ENCODE measurements around the gene ABI2. TPM values are rescaled to one million over a fixed set of nuclear protein-coding genes. Genes with fewer than 3 reads are reported as not detected.
A peak's percentile ranks its signal among the peaks of the same experiment; 100 is the strongest.

The ABI2 gene
- 56.4 TPM for polyA plus RNA-seq (2013, experiment 1 of 2)
- 63.6 TPM for polyA plus RNA-seq (2013, experiment 2 of 2)

DNA sequence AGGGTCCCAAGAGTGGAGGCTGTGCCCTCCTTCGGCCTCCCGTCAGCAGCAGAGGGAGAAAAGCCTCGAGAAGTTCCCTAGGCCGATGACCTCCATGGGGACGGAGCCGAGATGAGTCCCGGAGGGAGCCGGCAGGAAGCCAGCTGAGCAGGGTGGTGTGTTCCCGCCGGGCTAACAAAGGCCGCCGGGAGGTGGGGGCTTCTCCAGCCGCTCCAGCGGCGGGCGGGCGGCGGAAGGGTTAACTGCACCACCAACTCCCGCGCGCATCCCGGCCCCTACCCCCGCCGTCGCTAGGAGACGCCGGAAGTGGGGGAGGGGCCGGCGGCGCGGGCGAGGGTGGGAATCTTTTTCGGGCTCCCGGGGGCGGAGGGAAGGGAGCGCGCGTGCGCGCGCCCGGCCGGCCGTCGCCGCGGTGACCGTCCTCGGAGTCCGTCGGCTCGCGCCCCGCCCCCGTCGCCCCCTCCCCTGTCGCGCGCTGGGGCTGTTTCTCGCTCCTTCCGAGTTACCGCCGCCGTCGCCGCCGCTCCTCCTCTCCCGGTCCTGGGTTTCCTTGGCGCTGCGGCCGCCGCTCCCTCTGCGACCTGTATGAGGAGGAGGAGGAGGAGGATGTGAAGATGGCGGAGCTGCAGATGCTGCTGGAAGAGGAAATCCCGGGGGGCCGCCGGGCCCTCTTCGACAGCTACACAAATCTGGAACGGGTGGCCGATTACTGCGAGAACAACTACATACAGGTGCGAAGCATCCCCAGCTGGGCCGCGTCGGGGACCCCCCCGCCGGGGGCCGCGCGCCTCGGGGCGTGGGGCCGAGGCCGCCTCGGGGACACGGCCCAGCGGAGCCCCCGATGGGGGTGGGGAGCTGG, at the start of gene ABI2:
Gene ABI2, plus strand, starts transcription at position 494 of the 859 bp plus-strand sequence. Its CDS starts 121 bp downstream, at position 615.
- Histone ChIP-seq H3K4ac (ENCODE audit: low read depth, low read length) (peak within 1 kb of the TSS; percentile 92), H3K79me1 (ENCODE audit: low read length) (no peaks in the 10 kb centered on the region), H2AK5ac (ENCODE audit: low read length) (no peak within 1 kb of the TSS), H2BK15ac (replicated peaks; ENCODE audit: low read depth) (no peak within 1 kb of the TSS), H3K4me3 (ENCODE audit: low read length) (peak within 1 kb of the TSS; percentile 90), H3K9ac (ENCODE audit: low read length) (peak within 1 kb of the TSS; percentile 91), H3K23ac (ENCODE audit: low read length) (peak within 1 kb of the TSS; percentile 51), H2BK5ac (ENCODE audit: low read length) (peak within 1 kb of the TSS; percentile 91), H3K36me3 (ENCODE audit: control insufficient read depth, insufficient read depth, low read length) (no peaks in the 10 kb centered on the region), H3K79me2 (ENCODE audit: control insufficient read depth, insufficient read depth, low read length) (peaks cover 32% of the 10 kb centered on the region), H2BK120ac (ENCODE audit: low read depth, low read length) (peak within 1 kb of the TSS; percentile 80), H4K5ac (ENCODE audit: low read length) (no peak within 1 kb of the TSS), H3K18ac (ENCODE audit: low read length) (peak within 1 kb of the TSS; percentile 81), H3K27me3 (ENCODE audit: insufficient read depth, low read length, poor library complexity) (no peaks in the 10 kb centered on the region), H3K56ac (ENCODE audit: low read length) (peak within 1 kb of the TSS; percentile 95), H3K4me1 (ENCODE audit: control insufficient read depth, low read depth, low read length) (no peaks in the 10 kb centered on the region), H3K4me2 (ENCODE audit: low read length) (peak within 1 kb of the TSS; percentile 84), H3K27ac (ENCODE audit: low read depth, low read length) (peak within 1 kb of the TSS; percentile 99), H4K8ac (ENCODE audit: low read depth, low read length) (peak within 1 kb of the TSS; percentile 30)
- DNase-seq = peak; percentile 98
- WGBS (ENCODE audit: extremely low coverage, insufficient coverage, low lambda C conversion rate) = no CpG with 5 or more reads among the region's 98 CpGs

GRCh38 chr2:203279288-203279687, 48.9 kb upstream of the ABI2 start:
- H2BK120ac ChIP-seq (ENCODE audit: low read depth, low read length) = no peak overlapping the region

DNA sequence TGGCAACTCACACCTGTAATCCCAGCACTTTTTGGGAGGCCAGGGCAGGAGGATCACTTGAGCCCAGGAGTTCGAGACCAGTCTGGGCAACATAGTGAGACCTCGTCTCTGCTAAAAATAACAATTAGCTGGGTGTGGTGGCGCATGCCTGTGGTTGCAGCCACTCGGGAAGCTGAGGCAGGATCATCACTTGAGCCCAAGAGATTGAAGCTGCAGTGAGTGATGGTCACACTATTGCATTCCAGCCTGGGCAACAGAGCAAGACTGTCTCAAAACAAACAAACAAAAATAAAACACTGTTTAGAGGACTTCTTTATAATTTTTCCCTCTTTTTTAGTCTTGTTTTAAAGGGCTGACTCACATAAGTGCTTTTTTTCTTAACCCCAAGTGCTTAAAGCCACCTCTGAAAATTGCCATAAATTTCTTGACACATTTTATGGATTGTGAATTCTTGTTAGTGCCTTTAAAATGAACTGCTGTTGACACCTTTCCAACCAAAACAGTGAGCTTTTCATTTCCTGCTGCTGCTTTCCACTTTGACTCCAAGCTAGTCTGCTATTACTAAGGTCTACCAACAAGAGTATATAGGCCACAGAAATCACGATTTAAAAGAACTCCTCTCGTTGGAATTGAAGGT, 47.6 kb upstream of the ABI2 start:
- H3K23ac ChIP-seq (ENCODE audit: low read length) = no peak overlapping the region
- no peaks in the 10 kb centered on the region for H3K4me1 ChIP-seq (ENCODE audit: control insufficient read depth, low read depth, low read length)
- H2BK5ac ChIP-seq (ENCODE audit: low read length) = no peak overlapping the region
- no peak overlapping the region for H3K9ac ChIP-seq (ENCODE audit: low read length)
- no peak overlapping the region for H4K5ac ChIP-seq (ENCODE audit: low read length)
- H2BK15ac ChIP-seq (replicated peaks; ENCODE audit: low read depth) = no peak overlapping the region
- H3K4ac ChIP-seq (ENCODE audit: low read depth, low read length) = no peak overlapping the region
- no peaks in the 10 kb centered on the region for H3K79me2 ChIP-seq (ENCODE audit: control insufficient read depth, insufficient read depth, low read length)
- H4K8ac ChIP-seq (ENCODE audit: low read depth, low read length) = no peak overlapping the region
- H3K4me3 ChIP-seq (ENCODE audit: low read length) = no peak overlapping the region
- H3K18ac ChIP-seq (ENCODE audit: low read length) = no peak overlapping the region
- no peak for DNase-seq
- peaks cover 1% of the 10 kb centered on the region for H3K36me3 ChIP-seq (ENCODE audit: control insufficient read depth, insufficient read depth, low read length)
- no peak overlapping the region for H3K27ac ChIP-seq (ENCODE audit: low read depth, low read length)
- no peaks in the 10 kb centered on the region for H3K27me3 ChIP-seq (ENCODE audit: insufficient read depth, low read length, poor library complexity)
- H3K4me2 ChIP-seq (ENCODE audit: low read length) = no peak overlapping the region
- no peak overlapping the region for H3K56ac ChIP-seq (ENCODE audit: low read length)
- H2BK120ac ChIP-seq (ENCODE audit: low read depth, low read length) = no peak overlapping the region
- WGBS (ENCODE audit: extremely low coverage, insufficient coverage, low lambda C conversion rate) = no CpG with 5 or more reads among the region's 6 CpGs
- no peaks in the 10 kb centered on the region for H3K79me1 ChIP-seq (ENCODE audit: low read length)
- no peak overlapping the region for H2AK5ac ChIP-seq (ENCODE audit: low read length)

More at GRCh38 chr2:203279288-203279687, 48.9 kb upstream of the ABI2 start:
- Histone ChIP-seq H3K18ac (ENCODE audit: low read length) (no peak overlapping the region), H3K4me1 (ENCODE audit: control insufficient read depth, low read depth, low read length) (no peaks in the 10 kb centered on the region), H3K79me1 (ENCODE audit: low read length) (no peaks in the 10 kb centered on the region), H3K36me3 (ENCODE audit: control insufficient read depth, insufficient read depth, low read length) (peaks cover 1% of the 10 kb centered on the region), H2BK5ac (ENCODE audit: low read length) (no peak overlapping the region), H3K4me3 (ENCODE audit: low read length) (no peak overlapping the region), H3K4me2 (ENCODE audit: low read length) (no peak overlapping the region), H3K56ac (ENCODE audit: low read length) (no peak overlapping the region), H3K27me3 (ENCODE audit: insufficient read depth, low read length, poor library complexity) (no peaks in the 10 kb centered on the region), H3K4ac (ENCODE audit: low read depth, low read length) (no peak overlapping the region), H2AK5ac (ENCODE audit: low read length) (no peak overlapping the region), H3K9ac (ENCODE audit: low read length) (no peak overlapping the region), H2BK15ac (replicated peaks; ENCODE audit: low read depth) (no peak overlapping the region), H3K23ac (ENCODE audit: low read length) (no peak overlapping the region), H4K5ac (ENCODE audit: low read length) (no peak overlapping the region), H3K27ac (ENCODE audit: low read depth, low read length) (no peak overlapping the region), H3K79me2 (ENCODE audit: control insufficient read depth, insufficient read depth, low read length) (no peaks in the 10 kb centered on the region), H4K8ac (ENCODE audit: low read depth, low read length) (no peak overlapping the region)
- peak; percentile 7 for DNase-seq

DNA sequence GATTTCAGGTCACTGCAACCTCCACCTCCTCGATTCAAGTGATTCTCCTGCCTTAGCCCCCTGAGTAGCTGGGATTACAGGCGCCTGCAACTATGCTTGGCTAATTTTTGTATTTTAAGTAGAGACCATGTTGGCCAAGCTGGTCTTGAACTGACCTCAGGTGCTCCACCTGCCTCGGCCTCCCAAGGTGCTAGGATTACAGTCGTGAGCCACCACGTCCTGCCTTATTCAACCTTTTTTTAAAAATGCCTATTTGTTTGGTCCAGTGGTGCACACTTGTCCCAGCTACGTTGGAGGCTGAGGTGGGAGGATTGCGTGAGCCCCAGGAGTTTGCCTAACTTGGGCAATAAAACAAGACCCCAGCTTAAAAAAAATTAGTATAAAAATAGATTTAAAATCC, 46.1 kb upstream of the ABI2 start:
- Histone ChIP-seq H3K18ac (ENCODE audit: low read length) (no peak overlapping the region), H3K9ac (ENCODE audit: low read length) (no peak overlapping the region), H2BK120ac (ENCODE audit: low read depth, low read length) (no peak overlapping the region), H3K4me1 (ENCODE audit: control insufficient read depth, low read depth, low read length) (no peaks in the 10 kb centered on the region), H3K79me1 (ENCODE audit: low read length) (no peaks in the 10 kb centered on the region), H4K8ac (ENCODE audit: low read depth, low read length) (no peak overlapping the region), H4K5ac (ENCODE audit: low read length) (no peak overlapping the region), H3K23ac (ENCODE audit: low read length) (no peak overlapping the region), H3K79me2 (ENCODE audit: control insufficient read depth, insufficient read depth, low read length) (no peaks in the 10 kb centered on the region), H3K4me2 (ENCODE audit: low read length) (no peak overlapping the region), H3K27ac (ENCODE audit: low read depth, low read length) (no peak overlapping the region), H3K36me3 (ENCODE audit: control insufficient read depth, insufficient read depth, low read length) (peaks cover 1% of the 10 kb centered on the region), H2BK5ac (ENCODE audit: low read length) (no peak overlapping the region), H3K4ac (ENCODE audit: low read depth, low read length) (no peak overlapping the region), H3K27me3 (ENCODE audit: insufficient read depth, low read length, poor library complexity) (no peaks in the 10 kb centered on the region), H2AK5ac (ENCODE audit: low read length) (no peak overlapping the region), H3K56ac (ENCODE audit: low read length) (no peak overlapping the region), H2BK15ac (replicated peaks; ENCODE audit: low read depth) (no peak overlapping the region), H3K4me3 (ENCODE audit: low read length) (no peak overlapping the region)
- DNase-seq = no peak
- no CpG with 5 or more reads among the region's 7 CpGs for WGBS (ENCODE audit: extremely low coverage, insufficient coverage, low lambda C conversion rate)

DNA sequence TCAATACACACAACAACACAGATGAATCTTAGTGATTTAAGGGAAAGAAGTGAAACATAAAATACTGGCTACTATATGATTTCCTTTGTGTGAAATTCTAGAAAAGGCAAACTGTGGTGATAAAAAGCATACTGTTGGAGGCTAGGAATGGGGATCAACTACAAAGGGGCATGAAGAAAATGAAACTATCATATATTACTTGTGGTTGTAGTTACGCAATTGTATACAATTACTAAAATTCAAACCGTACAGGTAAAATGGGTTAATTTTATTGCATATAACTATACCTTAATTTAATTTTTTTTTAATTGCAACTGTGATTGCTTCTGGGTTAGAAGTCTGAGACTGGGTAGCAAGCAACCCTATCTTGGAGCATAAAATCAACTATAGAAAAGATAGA, 41.7 kb upstream of the ABI2 start:
- no peak overlapping the region for H2BK15ac ChIP-seq (replicated peaks; ENCODE audit: low read depth)
- no peak overlapping the region for H3K23ac ChIP-seq (ENCODE audit: low read length)
- no peak overlapping the region for H3K4me3 ChIP-seq (ENCODE audit: low read length)
- no peaks in the 10 kb centered on the region for H3K79me1 ChIP-seq (ENCODE audit: low read length)
- DNase-seq = no peak
- H3K18ac ChIP-seq (ENCODE audit: low read length) = no peak overlapping the region
- no peak overlapping the region for H3K27ac ChIP-seq (ENCODE audit: low read depth, low read length)
- no peaks in the 10 kb centered on the region for H3K27me3 ChIP-seq (ENCODE audit: insufficient read depth, low read length, poor library complexity)
- no peaks in the 10 kb centered on the region for H3K36me3 ChIP-seq (ENCODE audit: control insufficient read depth, insufficient read depth, low read length)
- no peak overlapping the region for H3K4ac ChIP-seq (ENCODE audit: low read depth, low read length)
- H4K8ac ChIP-seq (ENCODE audit: low read depth, low read length) = no peak overlapping the region
- H2AK5ac ChIP-seq (ENCODE audit: low read length) = no peak overlapping the region
- H2BK5ac ChIP-seq (ENCODE audit: low read length) = no peak overlapping the region
- WGBS (ENCODE audit: extremely low coverage, insufficient coverage, low lambda C conversion rate) = no CpG with 5 or more reads among the region's 2 CpGs
- no peak overlapping the region for H3K4me2 ChIP-seq (ENCODE audit: low read length)
- H4K5ac ChIP-seq (ENCODE audit: low read length) = no peak overlapping the region
- H3K56ac ChIP-seq (ENCODE audit: low read length) = no peak overlapping the region
- H3K79me2 ChIP-seq (ENCODE audit: control insufficient read depth, insufficient read depth, low read length) = no peaks in the 10 kb centered on the region
- no peaks in the 10 kb centered on the region for H3K4me1 ChIP-seq (ENCODE audit: control insufficient read depth, low read depth, low read length)
- H2BK120ac ChIP-seq (ENCODE audit: low read depth, low read length) = no peak overlapping the region
- H3K9ac ChIP-seq (ENCODE audit: low read length) = no peak overlapping the region

Data from mesendoderm (in vitro differentiated cells).